Measurements from ENCODE around the gene CMTM1.
A peak's percentile ranks its signal among the peaks of the same experiment; 100 is the strongest.

CMTM1 gene

DNA sequence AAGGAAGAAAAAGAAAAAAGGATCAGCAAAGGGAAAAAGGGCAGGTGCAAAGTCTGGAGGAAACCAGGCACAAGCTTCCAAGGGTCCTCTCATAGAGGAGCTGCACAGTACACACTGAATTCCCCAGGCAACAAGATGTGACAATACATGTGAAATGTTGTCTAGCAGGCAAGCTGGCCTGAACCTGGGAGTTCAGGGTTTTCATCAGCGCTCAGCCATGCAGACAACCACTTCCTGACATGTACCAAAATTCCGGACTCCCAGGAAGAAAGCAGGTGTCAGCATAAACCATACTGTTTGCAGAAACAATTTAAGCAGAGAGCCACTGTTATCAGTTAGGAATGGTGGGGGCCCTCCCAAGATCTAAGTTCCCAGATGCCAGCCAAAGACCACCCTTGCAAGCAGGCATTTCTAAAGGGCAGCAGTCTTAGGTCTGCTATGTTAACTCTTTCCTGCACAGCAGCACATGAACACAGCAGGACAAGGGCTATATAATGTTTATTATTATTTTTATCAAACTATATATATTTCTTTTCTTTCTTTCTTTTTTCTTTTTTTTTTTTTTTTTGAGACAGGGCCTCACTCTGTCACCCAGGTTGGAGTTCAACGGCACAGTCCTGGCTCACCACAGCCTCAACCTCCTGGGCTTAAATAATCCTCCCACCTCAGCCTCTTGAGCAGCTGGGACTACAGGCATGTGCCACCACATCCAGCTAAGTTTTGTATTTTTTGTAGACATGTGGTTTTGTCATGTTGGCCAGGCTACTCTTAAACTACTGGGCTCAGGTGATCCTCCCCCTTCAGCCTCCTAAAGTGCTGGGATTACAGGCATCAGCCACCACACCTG, 26.4 kb upstream of the CMTM1 start:
- no peak for ATAC-seq

DNA sequence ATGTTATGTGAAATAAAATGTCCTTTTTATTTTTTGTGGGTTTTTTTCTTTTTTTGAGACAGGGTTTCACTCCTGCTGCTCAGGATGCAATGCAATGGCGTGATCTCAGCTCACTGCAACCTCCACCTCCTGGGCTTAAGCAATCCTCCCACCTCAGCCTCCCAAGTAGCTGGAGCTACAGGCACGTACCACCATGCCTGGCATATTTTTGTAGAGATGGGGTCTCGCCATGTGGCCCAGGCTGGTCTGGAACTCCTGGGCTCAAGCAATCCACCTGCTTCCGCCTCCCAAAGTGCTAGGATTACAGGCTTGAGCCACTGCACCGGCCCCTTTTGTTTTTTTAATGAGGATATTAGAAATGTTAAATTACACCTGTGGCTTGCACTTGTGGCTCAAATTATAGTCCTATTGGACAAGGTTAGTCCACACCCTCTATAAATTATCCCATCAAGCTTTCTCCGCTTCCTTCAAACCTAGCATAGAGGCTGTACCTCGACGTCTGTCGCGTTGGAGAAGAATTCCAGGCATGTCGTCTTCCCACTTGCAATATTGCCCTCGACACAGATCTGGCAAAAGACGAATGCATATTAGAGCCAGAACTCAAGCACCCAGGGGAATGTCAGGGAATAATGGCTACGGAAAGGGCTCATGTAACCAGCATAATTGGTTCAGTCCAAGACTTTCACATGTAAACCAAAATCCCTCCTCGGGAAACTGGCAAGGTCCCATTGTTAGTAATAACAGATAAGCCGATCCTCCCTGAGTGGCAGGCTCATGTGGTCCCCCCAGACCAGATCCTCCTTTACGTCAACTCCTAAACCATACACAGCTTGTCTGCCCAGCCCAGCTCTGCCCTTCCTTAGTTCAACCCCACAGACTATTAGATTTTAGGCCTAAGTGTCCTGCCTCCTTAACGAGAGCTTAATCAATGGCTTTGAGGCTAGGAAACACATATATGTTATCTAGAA, 24.6 kb upstream of the CMTM1 start:
- no peak for ATAC-seq

DNA sequence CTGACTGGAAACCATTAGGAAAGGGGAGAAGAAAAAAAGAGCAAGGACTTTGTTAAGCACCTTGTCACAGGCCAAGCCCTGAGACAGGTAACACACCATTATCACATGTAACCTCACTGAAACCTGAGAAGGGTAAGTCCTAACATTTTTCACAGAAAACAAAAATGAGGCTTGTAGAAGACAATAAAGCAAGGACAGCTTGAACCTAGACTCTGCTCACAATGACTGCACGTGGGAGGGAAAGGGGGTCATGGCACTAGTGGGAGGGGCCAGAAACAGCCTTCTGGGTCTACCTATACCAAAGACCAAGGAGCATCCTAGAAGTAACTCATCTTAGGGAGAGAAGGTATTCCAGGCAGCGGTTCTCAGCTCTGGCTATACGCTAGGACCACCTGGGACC, 23.8 kb upstream of the CMTM1 start:
- no peak for ATAC-seq

DNA sequence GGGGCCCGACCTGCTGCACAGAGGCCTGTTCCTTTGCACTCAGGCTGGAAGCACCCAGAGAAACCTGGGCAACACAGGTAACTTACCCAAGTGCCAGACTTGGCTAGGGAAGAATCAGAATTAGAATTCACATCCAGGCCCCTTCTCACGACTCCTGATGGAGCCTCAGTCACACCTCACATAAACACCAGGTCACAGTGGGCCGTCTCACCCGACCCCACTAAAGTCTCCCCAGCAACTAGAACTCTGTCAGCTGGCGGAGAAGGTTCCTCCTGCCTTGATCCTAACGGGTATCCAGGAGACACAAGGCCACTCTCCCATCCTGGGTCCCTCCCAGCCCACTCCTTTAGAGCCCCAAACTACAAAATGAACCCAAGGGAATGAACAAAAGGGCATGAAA, 22.7 kb upstream of the CMTM1 start:
- no peak for ATAC-seq

DNA sequence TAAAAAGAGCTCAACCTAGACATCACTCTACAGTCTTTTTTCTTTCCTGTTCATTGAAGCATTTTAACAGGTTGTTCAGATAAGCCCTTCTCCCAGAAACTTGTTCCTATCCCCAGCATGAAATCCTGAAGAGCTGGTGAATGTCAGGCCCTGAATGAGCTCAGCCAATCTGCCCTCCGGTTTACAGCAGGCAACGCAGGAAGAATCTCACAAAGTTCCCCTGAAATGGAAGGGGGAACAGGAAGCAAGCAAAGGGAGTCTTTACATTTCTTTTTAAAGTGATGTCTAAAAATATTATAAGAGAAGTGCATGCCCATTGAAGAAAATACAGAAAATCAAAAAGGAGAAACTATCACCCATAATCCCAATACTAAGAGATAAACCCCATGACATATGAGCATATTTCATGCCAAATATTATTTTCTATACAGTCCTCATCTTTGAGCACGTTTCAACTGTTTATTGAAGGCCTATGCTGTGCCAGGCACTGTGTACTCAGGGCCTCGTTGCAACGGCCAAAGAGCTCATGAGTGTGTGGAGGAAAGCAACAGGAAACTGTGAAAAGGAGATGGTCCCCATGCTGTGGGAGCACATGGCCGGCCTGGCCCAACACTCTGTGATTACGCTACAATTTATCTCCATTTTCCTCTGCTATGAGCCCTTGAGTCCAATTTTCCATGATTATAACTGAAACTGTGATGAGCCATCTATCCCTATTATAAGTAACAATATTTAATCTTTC, 22.1 kb upstream of the CMTM1 start:
- ATAC-seq = no peak

DNA sequence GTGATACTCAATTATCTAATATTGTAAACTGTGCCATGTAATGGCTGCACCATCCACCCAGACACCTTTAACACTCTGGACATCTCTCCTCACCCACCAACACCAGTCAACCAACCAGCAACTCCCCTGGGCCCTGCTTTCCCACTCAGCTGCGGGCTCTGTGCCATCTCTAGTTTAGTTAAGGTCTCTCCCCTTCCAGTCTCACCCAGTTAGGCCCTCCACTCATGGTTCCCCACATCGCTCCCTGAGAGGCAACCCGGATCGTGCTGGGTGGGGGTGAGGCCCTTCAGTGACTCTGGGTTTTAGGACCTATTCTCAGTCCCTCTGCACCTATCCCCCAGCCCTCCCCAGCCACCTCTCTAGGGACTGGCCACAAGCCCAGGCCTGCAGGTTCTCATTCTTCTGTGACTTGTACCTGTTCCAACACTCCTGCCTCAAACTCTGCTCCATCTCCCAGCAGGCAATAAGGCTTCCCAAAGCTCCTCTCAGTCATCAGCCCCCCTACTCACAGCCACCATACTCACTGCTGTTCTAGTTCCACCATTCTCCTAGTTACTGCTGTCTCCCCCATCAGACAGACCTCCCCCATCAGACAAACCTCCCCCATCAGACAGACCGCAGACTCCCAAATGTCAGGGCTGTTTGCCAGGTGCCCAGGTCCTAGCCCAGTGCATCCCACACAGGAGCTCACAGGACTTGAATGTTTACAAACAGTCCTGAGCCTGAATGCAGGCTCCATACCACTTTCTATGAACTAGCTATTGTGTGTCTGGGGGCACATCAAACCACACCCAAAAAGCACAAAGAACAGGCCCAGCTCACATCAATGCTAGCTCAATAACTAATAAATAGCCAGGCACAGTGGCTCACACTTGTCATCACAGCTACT, 18.9 kb upstream of the CMTM1 start:
- ATAC-seq = no peak

DNA sequence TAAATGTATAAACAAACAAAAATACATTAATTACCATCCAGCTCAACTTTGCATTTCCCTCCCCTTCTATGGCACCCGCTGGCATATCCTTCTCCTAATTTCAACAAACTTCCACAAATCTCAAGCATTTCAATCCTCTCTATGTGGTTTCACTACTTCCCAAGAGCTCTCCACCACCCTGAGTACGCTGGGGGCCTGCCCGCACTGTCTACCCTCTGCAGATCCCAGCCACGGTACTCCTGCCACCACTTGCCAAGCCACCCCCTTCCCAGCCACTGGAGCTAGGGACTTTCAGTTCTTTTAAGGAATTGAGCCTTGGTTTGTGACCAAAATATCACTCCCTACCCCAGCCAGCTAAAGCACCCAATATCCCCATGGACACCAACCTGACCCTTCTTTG, 18.2 kb upstream of the CMTM1 start:
- no peak for ATAC-seq

DNA sequence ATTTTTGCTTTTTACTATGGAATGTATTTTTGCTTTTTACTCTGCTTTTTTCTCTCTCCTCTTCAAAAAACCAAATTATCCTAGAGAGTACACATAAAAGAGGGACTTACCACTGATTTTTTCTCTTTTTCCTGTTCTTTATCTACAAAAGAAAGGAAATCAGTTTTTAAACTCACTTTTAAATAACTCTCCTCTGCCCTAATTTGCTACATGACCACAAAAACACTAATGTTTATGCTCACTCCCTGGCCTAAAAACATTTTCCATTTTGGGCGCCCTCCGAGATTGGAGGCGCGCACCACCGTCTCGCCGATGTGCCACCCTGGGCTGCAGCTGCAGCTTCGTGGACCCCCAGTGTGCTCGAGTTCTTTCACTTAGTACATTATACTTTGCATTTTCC, 17.4 kb upstream of the CMTM1 start:
- no peak for ATAC-seq

DNA sequence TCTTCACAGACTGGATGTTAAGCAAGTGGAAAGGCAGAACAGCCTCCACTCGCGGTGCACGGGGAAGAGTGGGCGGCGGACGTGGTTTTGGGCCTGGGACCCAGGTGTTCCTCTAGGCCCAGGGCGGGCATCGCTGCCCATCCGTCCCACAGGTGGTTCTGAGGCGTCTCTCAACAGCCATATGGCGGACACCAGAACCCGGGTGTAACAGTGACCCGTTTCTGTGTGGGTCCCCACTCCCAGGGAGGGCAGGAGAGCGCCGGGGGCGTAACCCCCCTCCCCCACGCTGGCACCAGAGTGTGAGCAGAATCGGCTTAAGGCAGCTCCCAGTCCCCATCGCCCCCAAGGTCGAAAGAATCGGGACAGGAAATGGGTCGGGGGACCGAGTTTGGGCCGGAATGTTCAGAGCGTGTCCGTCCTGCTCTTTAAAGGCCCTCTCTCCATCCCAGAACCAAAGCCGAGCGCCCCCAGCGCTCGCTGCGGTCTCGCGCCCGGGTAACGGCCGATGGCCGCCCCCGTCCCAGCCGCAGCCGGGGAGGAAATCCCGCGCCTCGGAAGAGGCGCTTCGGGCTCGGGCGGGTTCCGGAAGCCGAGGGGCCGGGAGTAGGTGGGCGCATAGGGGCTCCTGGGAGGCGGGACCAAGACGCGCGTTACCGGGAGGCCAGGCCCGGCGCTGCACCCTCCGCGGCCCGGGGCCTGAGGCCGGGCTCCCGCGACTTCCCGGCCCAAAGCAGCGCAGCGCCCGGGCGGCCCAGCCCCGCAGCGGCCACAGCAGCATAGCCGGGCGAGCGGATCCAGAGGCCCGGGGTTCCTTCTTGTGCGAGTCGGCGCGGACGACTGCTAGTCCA, 16.7 kb upstream of the CMTM1 start, which contains the start of gene TK2:
TSS of gene TK2 (minus strand) at position 839 of the 848 bp plus-strand sequence. CDS start at position 778, 61 bp downstream.
- ATAC-seq = peak; percentile 33 to 36

DNA sequence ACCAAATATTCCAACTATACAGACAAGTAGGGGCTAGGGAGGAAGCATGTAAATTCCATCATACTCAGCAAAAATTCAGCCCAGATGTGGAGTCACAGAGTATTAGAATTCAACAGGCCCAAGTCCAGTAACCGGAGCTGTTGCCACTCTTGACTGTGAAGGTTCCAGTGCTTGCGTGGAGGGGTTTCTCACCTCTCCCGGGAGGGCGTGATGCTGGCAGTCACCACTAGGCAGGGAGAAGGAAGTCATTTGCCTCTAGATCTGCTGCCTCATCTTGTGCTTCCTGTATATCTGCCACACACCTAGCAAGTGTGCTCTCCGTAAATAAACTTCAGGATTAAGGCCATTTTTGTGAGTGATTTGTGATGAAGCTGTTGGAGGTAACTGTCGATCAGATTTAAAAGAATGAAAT, 14.9 kb upstream of the CMTM1 start:
- ATAC-seq = peak; percentile 29 to 37

DNA sequence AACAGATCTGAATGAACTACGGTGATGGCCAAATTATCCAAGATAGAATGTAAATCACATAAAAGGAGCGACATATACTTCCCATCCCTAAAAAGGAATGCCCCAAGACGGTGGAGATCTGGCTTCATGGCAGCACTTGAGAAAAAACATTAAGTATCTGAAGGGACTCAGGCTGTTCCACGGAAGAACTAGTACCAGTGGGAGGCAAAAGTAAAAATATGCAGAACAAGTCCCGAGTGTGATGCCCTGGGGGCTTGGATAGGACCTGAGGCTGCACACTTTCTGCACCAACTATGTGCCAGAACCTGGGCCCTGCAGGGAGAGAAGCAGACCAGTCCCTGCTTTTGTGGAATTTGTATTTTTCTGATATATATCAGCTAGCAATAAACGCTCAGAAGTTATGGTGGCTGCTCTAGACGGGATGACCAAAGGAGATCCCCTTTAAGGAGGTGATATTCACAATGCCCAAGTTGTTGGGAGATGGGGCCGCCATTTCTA, 14.4 kb upstream of the CMTM1 start:
- ATAC-seq = no peak

DNA sequence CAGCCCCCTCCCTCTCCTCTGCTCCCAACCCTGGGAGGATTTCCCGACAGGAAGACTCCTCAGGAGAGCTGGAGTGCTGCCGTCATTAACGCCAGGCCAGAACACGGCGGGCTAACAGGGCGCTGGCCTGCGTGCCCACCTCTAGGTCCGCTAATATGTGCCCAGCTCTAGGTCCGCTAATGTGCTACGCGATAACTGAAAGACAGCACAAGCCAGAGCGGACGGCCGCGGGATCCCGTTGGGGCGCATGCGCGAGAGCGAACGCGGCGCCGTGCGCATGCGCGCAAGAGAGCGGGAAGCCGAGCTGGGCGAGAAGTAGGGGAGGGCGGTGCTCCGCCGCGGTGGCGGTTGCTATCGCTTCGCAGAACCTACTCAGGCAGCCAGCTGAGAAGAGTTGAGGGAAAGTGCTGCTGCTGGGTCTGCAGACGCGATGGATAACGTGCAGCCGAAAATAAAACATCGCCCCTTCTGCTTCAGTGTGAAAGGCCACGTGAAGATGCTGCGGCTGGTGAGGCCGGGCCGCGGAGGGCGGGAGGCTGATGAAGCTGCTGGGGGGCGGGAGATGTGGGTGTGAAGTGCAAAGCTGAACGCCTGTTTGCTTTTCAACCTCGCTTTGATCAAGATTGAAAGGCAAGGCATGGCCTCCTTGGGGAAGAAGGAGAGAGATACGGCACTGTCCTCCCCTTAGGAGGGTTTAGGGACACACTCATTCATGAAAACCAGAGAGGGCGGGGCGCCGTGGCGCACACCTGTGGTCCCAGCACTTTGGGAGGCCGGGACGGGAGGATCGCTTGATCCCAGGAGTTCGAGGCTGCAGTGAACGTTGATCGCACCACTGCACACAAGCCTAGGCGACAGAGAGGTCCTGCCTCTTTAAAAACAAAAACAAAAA, 13.7 kb upstream of the CMTM1 start, which contains the start of gene CKLF:
TSS of gene CKLF (plus strand) at position 291 of the 892 bp plus-strand sequence. CDS start at position 431, 140 bp downstream.
- ATAC-seq = peak; percentile 71 to 77

DNA sequence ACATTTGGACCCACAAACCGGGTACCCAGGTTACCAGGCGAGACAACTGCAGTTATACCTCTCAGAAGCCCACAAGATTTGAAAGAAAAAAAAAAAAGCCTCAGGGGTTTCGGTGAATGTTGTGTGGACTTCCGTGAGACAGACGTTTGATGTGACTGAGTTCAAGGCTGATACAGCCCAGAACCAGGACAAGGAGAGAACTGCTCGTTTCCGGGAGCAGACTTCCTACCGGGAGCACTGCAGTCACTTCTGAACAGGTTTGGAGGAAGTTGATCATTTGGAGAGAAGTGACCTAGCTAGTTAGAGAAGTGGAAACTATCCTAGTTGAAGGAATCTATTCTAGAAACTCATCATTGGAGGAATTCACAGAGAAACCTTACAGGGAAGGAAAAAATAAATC, 13.0 kb upstream of the CMTM1 start:
- ATAC-seq = no peak

DNA sequence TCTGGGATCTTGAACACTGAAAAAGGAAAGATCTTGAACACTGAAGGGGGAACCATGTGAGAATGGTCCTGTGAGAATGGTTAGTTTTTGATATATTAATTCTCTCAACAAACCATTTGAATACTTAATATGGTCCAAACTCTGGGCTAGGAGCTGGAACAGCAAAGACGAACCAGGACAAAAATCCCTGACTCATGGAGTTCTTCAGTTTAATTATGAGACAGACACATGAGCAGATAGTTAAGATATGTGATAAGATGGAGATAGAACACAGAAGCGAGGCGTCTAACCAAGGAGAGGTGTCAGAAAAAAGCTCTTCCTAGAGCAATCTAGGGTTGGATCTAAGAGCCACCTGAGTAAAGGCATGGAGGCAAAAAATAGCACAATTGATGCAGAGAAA, 12.2 kb upstream of the CMTM1 start:
- ATAC-seq = no peak

DNA sequence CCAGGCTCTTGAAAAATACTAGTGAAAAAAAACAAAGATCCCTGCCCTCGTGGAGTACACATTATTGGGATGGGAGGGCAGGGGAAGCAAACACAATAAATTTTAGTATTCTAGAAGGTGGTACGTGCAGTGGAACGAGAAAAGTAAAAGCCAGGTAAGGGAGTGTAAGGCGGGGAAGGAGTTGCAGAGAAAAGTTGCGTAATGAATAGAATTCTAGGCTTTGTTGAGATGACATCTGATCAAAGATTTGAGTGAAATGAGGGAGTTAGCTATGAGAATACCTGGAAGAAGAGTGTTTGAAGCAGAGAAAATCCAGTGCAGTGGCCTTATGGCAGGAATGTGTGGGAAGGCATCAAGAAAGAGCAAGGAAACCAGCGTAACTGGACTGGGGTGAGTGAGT, 11.7 kb upstream of the CMTM1 start:
- ATAC-seq = no peak

DNA sequence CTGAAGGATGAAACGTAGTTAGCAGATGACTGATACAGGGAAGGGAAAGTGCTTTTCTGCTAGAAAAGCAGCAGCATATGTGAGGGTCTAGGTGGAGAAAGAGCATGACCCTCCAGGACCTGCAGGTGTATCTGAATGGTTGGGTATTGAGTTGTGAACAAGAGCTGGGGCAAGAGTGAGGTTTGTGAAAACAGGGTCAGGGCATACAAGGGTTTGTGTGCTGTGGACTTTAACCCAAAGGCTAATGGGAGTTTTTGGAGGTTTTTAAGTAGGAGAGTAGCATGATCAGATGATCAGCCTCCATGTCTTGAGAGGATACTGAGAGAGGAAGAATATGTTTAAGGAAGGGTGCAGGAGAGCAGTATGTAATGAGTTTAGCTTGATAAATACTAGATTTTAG, 6.1 kb upstream of the CMTM1 start:
- no peak for ATAC-seq

DNA sequence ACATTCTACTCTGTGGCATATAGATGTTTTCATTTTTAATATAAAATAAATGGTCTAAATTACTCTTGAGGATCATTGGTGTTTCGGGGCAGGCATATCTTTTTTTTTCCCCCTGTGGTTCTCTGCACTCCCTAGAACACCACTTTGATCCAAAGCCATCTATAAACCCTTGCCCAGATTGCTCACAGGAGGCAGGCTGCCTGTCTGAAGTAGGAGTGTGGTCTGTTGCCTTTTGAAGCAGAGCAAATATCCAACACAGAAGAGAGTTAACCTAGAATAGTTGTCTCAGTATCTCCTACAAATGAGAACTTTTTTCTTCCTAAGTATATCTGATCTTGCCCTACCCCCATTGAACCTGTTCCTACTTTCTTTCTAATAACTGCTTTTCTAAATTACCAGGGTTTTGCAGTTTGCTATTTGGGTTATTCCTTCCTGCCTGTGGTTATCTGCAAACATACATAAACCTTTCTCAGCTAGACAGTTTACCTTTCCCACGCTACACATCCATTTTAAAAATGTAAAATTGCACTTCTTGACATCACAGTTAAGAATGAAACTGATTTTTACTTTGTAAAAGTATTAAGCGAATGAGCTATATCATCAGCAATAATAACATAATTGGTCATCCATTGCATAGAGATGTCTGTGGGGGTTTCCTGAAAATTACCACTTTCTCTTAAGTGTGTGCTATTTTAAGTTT, 4.7 kb upstream of the CMTM1 start:
- ATAC-seq = no peak

DNA sequence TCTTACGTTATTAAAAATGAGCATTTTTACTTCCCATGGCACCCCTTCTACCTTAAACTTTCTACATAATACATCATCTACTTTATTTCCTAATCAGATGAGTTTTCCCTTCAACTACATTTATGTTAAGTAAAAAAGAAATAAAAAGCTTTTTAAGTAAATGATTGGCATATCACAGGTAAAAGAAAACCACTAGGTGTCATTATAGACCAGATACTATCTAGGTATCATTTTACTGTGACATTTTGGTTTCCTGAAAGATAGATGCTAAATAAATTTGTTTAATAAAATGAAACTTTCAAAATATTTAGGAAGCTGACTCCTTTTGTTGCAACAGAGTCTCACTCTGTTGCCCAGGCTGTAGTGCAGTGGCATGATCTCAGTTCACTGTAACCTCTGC, 3.8 kb upstream of the CMTM1 start:
- ATAC-seq = no peak

DNA sequence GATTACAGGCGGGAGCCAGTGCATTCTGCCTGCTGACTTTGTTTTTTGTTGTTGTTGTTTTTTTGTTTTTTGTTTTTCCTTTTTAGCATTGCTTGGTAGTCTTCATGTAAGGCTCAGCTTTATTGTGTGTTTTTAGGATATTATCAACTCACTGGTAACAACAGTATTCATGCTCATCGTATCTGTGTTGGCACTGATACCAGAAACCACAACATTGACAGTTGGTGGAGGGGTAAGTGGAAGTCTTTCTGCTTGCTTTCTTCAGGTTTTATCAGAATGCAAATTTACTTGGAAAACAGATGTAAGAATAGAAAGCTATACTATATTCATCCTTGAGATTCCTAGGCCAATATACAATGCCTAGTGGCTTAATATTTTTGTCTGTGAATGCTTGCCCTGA, 3.3 kb upstream of the CMTM1 start:
- ATAC-seq = no peak
